Esophagus squamous epithelium (tissue), 4 donors: Measurements from ENCODE around the gene CNTNAP2.

Source experiments
- POLR2A ChIP-seq, 4 donors: fragments of 450-650 bp; IDR thresholded peaks; one replicate each; pipeline ENCODE4 v1.6.1; 2017; ENCODE audit warnings: antibody characterized with exemption in 4 of 4, mild to moderate bottlenecking in 4 of 4, moderate library complexity in 3 of 4
- TF ChIP-seq, protein P1 (sequence below), 6 experiments: fragments of 450-650 bp in 4 of 6; fragments of 200-600 bp in 2 of 6; sonication (generic) in 2 of 6; IDR thresholded peaks; one replicate each; pipeline ENCODE4 v1.5.1; 2016 to 2019; ENCODE audit warnings: antibody characterized with exemption in 6 of 6, mild to moderate bottlenecking in 4 of 6, moderate library complexity in 4 of 6

DNA sequence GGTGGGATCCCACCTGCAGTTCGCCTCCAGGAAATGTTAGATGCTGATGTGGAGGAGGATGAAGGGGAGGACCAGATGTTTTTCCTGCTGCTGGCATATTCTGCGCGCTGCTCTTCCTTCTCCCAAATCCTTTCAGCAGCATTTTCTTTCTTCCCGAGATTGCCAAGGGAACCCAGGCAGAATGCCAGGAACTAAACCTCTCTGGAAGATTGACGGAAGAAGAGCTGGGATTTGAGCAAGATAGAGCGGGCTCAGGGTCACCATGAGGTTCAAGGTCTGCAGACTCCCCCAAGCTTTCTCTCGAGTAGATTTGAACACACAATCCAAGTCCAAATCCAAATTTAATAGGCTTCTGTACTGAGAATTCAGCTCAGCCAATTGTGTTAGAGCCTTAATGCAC, 2128.8 kb downstream of the CNTNAP2 start:
- TF ChIP-seq POLR2A (IDR thresholded peaks at IDR 0.05) = no peak
- TF ChIP-seq, protein P1, sequence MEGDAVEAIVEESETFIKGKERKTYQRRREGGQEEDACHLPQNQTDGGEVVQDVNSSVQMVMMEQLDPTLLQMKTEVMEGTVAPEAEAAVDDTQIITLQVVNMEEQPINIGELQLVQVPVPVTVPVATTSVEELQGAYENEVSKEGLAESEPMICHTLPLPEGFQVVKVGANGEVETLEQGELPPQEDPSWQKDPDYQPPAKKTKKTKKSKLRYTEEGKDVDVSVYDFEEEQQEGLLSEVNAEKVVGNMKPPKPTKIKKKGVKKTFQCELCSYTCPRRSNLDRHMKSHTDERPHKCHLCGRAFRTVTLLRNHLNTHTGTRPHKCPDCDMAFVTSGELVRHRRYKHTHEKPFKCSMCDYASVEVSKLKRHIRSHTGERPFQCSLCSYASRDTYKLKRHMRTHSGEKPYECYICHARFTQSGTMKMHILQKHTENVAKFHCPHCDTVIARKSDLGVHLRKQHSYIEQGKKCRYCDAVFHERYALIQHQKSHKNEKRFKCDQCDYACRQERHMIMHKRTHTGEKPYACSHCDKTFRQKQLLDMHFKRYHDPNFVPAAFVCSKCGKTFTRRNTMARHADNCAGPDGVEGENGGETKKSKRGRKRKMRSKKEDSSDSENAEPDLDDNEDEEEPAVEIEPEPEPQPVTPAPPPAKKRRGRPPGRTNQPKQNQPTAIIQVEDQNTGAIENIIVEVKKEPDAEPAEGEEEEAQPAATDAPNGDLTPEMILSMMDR (IDR thresholded peaks at IDR 0.05) = no peak
